Measurements from ENCODE around the gene PRKCZ.

PRKCZ gene

DNA sequence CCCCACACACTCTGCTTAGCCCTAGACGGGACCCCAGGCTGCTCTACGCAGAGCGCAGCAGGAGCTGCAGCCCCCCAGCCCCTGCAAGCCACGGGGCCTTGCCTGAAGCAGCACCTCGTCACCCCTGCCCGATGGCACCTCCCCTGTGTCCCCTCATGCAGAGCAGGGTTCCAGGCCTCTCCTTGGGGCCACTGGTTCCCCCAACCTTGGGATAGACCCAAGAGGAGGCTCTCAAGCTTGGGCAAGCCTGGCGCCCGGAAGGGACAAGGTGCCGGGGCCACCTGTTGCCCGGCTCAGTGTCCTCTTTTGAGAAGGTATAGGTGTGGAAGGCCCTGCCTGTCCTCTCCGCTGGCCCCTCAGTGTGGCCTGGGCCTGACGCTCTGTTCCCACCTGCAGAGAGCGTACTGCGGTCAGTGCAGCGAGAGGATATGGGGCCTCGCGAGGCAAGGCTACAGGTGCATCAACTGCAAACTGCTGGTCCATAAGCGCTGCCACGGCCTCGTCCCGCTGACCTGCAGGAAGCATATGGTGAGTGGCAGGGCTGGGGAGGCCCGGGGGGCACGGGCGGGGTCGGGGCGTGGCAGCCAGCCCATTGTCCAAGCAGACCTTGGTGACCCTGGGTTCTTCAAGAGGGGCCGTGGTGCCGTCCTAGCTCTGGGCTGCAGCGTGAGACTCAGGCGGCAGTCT lies 93.7 kb downstream of the PRKCZ start:
- TF ChIP-seq POLR2AphosphoS5 (IDR thresholded peaks at IDR 0.05; ENCODE audit: low read depth) = no peak
- no peak for TF ChIP-seq SPI1 (IDR thresholded peaks at IDR 0.05; ENCODE audit: borderline replicate concordance, low read depth)
- TF ChIP-seq, protein P1, sequence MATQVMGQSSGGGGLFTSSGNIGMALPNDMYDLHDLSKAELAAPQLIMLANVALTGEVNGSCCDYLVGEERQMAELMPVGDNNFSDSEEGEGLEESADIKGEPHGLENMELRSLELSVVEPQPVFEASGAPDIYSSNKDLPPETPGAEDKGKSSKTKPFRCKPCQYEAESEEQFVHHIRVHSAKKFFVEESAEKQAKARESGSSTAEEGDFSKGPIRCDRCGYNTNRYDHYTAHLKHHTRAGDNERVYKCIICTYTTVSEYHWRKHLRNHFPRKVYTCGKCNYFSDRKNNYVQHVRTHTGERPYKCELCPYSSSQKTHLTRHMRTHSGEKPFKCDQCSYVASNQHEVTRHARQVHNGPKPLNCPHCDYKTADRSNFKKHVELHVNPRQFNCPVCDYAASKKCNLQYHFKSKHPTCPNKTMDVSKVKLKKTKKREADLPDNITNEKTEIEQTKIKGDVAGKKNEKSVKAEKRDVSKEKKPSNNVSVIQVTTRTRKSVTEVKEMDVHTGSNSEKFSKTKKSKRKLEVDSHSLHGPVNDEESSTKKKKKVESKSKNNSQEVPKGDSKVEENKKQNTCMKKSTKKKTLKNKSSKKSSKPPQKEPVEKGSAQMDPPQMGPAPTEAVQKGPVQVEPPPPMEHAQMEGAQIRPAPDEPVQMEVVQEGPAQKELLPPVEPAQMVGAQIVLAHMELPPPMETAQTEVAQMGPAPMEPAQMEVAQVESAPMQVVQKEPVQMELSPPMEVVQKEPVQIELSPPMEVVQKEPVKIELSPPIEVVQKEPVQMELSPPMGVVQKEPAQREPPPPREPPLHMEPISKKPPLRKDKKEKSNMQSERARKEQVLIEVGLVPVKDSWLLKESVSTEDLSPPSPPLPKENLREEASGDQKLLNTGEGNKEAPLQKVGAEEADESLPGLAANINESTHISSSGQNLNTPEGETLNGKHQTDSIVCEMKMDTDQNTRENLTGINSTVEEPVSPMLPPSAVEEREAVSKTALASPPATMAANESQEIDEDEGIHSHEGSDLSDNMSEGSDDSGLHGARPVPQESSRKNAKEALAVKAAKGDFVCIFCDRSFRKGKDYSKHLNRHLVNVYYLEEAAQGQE (IDR thresholded peaks at IDR 0.05; ENCODE audit: insufficient replicate concordance, low read depth) = no peak
- TF ChIP-seq, protein P2, sequence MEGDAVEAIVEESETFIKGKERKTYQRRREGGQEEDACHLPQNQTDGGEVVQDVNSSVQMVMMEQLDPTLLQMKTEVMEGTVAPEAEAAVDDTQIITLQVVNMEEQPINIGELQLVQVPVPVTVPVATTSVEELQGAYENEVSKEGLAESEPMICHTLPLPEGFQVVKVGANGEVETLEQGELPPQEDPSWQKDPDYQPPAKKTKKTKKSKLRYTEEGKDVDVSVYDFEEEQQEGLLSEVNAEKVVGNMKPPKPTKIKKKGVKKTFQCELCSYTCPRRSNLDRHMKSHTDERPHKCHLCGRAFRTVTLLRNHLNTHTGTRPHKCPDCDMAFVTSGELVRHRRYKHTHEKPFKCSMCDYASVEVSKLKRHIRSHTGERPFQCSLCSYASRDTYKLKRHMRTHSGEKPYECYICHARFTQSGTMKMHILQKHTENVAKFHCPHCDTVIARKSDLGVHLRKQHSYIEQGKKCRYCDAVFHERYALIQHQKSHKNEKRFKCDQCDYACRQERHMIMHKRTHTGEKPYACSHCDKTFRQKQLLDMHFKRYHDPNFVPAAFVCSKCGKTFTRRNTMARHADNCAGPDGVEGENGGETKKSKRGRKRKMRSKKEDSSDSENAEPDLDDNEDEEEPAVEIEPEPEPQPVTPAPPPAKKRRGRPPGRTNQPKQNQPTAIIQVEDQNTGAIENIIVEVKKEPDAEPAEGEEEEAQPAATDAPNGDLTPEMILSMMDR (IDR thresholded peaks at IDR 0.05; ENCODE audit: insufficient read depth, low read length) = no peak
- DNase-seq (ENCODE audit: low read depth in 1 of 2, low spot score in 1 of 2) = no peak
- Histone ChIP-seq H3K27ac (replicated peaks) (no peak overlapping the region), H3K4me3 (replicated peaks; ENCODE audit: insufficient read depth, low read length) (no peak overlapping the region), H3K27me3 (ENCODE audit: insufficient read depth, poor library complexity, severe bottlenecking) (no peaks in the 10 kb centered on the region)

DNA sequence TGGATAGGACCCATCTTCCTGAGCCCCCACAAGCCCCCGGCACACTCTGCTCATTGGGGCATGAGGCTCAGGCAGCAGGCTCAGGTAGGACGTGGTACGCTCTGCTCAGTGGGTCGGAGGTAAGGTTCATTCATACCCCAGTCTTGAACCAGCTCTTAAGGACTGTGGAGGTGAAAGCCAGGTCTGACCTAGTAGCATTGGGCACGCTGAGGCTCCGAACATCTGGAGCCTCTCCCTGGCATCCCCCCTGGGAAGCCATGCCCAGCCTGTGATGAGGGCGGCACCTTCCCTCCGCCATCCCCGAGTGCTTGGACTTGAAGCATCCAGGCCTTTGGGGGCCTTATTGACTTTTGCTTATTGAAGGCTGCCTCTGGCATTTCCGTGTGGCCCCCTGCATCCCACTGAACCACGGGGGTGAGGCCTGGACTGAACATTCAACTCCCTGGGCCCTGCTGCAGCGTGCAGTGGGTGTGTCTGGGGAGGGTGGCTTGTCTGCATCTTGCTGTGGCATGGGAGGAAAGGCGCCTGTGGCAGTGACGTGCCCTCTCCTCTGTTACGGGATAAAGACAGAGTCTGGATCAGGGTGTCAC lies 94.4 kb downstream of the PRKCZ start:
- no peak for DNase-seq (ENCODE audit: low read depth in 1 of 2, low spot score in 1 of 2)
- H3K27ac ChIP-seq (replicated peaks) = no peak overlapping the region
- H3K27me3 ChIP-seq (ENCODE audit: insufficient read depth, poor library complexity, severe bottlenecking) = no peaks in the 10 kb centered on the region

DNA sequence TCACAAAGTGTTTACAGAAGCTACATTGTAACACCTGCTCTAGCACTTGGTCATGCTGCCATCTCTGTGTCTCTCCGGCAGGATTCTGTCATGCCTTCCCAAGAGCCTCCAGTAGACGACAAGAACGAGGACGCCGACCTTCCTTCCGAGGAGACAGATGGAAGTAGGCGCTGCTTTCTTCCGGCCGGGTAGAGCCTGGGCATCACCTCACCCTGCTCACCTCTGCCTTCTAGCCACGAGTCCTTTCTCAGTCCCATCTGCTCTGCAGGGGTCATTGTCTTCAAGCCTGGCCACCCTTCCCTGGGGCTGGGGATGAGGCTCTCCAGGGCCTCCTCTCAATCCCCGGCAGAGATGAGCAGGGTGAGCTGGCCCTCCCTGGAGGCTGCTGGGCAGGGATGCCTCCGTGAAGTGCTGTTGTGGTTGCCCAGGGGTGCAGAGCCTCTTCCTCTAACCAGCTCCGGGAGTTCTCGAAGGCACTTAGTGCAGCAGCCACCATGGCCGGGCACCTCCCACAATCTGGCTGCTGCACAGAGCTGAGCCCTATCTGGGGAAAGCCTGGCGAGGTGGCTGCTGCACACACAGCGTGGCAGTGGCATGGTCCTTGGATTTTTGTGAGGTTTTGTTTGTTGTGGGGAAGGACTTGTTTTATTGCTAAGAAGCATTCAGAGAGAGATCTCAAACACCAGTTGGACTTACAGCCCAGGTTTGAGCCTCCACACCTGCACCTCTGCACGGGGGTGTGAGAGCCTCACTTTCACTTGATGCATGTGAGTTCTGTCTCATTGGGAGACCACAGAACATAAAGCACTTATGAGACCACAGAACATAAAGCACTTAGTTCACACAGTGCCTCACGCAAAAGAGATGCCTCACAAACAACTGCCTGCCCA lies 96.0 kb downstream of the PRKCZ start:
- TF ChIP-seq, protein P2 (IDR thresholded peaks at IDR 0.05; ENCODE audit: insufficient read depth, low read length) = no peak
- peak; percentile 40; the same call in 1 of the 2 replicates for TF ChIP-seq SPI1 (IDR thresholded peaks at IDR 0.05; ENCODE audit: borderline replicate concordance, low read depth)
- TF ChIP-seq, protein P1 (IDR thresholded peaks at IDR 0.05; ENCODE audit: insufficient replicate concordance, low read depth) = no peak
- DNase-seq (ENCODE audit: low read depth in 1 of 2, low spot score in 1 of 2) = peak; percentile 67 to 88
- H3K4me3 ChIP-seq (replicated peaks; ENCODE audit: insufficient read depth, low read length) = no peak overlapping the region
- H3K27me3 ChIP-seq (ENCODE audit: insufficient read depth, poor library complexity, severe bottlenecking) = no peaks in the 10 kb centered on the region
- peak overlapping the region; percentile 57 for H3K27ac ChIP-seq (replicated peaks)

More for the DNA sequence above, 94.4 kb downstream of the PRKCZ start:
- TF ChIP-seq, protein P2 (IDR thresholded peaks at IDR 0.05; ENCODE audit: insufficient read depth, low read length) = no peak
- TF ChIP-seq POLR2AphosphoS5 (IDR thresholded peaks at IDR 0.05; ENCODE audit: low read depth) (no peak), SPI1 (IDR thresholded peaks at IDR 0.05; ENCODE audit: borderline replicate concordance, low read depth) (no peak), GABPA (IDR thresholded peaks at IDR 0.05; ENCODE audit: low read depth) (no peak)
- TF ChIP-seq, protein P1 (IDR thresholded peaks at IDR 0.05; ENCODE audit: insufficient replicate concordance, low read depth) = no peak
- H3K4me3 ChIP-seq (replicated peaks; ENCODE audit: insufficient read depth, low read length) = no peak overlapping the region

All from HL-60 (cell line).